SHP77 (cell line): ENCODE data around the gene OR6Q1.

Experiments
- DNase-seq, 2 experiments: peaks; one replicate each; lab custom pipeline; 2025; lab: John Stamatoyannopoulos, UW

The OR6Q1 gene

DNA sequence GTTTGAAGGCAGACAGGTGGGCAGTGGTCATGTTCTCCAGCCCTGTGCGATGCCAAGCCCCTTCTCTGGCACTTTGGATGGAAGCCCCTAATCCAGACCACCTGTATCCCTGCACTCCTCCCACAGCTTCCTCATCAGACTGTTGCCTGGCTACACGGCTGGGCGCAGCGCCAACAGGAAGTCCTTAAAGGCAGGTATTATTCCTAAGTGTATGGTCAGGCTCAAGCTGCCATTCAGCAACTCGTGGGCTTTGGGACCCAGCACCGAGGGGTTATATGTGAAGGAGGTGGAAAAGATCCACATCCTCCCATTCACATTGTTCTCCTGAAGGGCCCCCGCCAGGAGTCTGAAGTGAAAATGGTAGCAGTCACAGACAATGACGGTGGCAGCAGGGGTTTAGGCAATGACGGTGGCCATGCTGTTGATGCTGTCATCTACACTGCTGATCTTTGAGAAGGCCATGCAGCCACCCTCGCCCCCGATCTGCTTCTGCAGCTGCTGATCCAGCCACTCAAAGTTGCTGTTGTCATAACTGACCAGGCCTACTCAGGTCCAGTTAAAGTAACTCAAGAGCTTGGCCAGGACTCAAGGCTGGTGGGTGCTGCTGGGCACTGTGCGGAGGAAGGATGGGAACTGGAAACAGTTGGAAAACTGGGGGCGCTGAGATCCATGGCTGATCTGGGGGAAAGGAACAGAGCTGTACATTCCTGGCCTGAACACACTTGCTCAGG, 27.7 kb downstream of the OR6Q1 start:
- DNase-seq: peak in 1 of 2 experiments; percentile 0

DNA sequence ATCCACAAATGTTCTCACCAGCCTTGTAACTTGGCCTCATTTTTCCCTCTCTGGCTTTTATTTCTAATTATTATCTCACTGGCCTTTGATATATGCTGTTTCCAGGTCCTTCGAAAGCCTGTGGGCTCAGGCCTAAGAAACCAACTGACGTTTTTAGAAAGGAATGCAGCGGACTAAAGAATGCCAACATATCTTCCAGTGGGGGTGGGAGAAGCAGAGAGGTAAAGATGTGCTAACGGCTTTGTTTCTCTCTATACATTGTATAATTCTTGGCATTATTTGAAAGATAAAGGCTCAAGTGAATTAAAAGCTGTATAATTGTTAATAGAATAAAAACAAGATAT, 28.2 kb downstream of the OR6Q1 start:
- DNase-seq: no peak

DNA sequence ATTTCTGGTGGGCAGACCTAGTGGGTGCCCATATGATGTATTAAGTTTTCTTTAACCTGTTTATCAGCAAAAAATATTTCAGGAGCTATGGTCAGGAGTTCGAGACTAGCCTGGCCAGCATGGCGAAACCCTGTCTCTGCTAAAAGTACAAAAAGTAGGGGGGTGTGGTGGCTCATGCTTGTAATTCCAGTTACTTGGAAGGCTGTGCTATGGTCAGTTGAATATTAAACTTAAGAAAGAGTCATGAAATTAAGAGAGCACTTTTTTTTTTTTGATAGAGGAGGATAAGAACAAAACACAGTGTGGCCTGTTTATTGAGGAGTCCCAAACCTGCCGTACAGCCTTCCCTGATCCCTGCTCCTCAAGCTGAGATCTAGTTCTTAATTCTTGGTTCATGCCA, 29.8 kb downstream of the OR6Q1 start:
- no peak for DNase-seq

- DNase-seq: no peak
Observed at GRCh38 chr11:58060939-58061672, 30.4 kb downstream of the OR6Q1 start.

DNA sequence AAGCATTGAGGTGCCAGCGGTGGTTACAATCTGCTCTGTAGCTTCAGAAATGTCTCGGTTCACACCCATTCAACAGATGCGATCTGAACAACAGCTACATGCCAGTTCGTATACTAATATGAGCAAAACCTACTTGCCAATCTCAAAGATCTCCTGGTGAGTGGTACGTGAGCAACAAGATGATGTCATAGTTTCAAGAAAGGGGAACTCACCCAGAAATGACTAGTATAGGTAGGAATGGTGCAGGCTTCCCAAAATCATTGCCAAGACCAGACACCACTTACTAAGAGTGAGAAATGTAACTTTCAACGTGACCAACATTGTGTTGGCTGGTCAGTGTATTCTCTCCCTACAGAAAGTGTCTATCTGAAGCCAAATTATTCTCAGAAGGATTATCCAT, 31.1 kb downstream of the OR6Q1 start:
- DNase-seq: no peak

GRCh38 chr11:58067685-58068084, 36.9 kb downstream of the OR6Q1 start:
- no peak for DNase-seq

DNA sequence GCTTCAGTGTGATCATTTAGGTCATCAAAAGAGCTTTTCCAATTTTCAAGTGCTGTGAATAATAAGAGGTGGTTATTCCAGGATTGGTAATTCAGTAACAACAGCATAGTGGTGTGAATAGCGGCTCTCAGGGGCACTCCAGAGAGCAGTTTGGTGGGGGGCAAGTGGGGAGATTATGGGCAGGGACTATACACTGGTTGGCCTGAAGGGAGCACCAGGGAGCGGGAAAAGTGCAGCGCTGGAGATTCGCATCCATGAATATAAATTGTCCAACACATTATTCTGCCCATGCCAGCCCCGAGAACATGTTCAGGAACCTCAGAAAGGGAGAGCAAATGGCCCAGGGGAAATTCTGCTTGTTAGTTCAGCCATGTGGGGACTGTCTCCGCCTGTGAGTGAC, 37.9 kb downstream of the OR6Q1 start:
- no peak for DNase-seq

DNA sequence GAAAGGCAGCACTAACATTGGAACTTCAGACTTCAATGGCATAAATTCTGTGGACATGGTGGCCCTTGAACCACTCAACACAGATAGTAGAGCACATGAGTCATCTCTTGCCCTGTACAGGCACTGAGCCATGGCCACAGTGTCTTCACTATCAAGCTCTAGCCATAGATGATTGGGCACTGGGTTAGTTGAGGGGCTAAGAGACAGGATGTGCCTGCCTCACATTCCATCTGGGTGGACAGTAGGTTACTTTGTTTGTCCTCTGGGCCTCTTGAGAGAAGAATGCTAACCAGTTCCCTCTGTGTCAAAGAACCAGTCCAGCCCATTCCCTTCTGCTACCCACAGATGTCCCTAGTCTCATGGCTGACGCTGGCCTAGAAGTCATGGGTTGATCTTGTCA, 39.8 kb downstream of the OR6Q1 start:
- DNase-seq: no peak

- no peak for DNase-seq
Observed at GRCh38 chr11:58075781-58076180, 45.0 kb downstream of the OR6Q1 start.
